ENCODE data around the gene PLXND1.
"Not testable (repeated sequence)": the region's sequence is repeated elsewhere in the genome, so short reads cannot be mapped to it uniquely, and the experiment has no call there.

Gene PLXND1

GRCh38 chr3:129614435-129614834 is 8.0 kb upstream of the PLXND1 start:
- DNase-seq (ENCODE audit: low read depth in 2 of 2), result no peak

GRCh38 chr3:129613367-129613740 is 6.9 kb upstream of the PLXND1 start:
- DNase-seq (ENCODE audit: low read depth in 2 of 2), result no peak

GRCh38 chr3:129612534-129613366 is 6.3 kb upstream of the PLXND1 start:
- DNase-seq (ENCODE audit: low read depth in 2 of 2), result no peak

- DNase-seq (ENCODE audit: low read depth in 2 of 2), result no peak
Observed at GRCh38 chr3:129611812-129612533, 5.5 kb upstream of the PLXND1 start.

- DNase-seq (ENCODE audit: low read depth in 2 of 2), result no peak
Observed at GRCh38 chr3:129611446-129611800, 4.9 kb upstream of the PLXND1 start.

- DNase-seq (ENCODE audit: low read depth in 2 of 2), result not testable (repeated sequence)
Observed at GRCh38 chr3:129610794-129611445, 4.4 kb upstream of the PLXND1 start.

- no peak for DNase-seq (ENCODE audit: low read depth in 2 of 2)
Observed at GRCh38 chr3:129610276-129610675, 3.8 kb upstream of the PLXND1 start.

- DNase-seq (ENCODE audit: low read depth in 2 of 2), result no peak
Observed at GRCh38 chr3:129609591-129610182, 3.2 kb upstream of the PLXND1 start.

- DNase-seq (ENCODE audit: low read depth in 2 of 2), result no peak
Observed at GRCh38 chr3:129608936-129609590, 2.6 kb upstream of the PLXND1 start.

GRCh38 chr3:129608087-129608935 is 1.8 kb upstream of the PLXND1 start:
- DNase-seq (ENCODE audit: low read depth in 2 of 2), result no peak

- DNase-seq (ENCODE audit: low read depth in 2 of 2), result no peak
Observed at GRCh38 chr3:129607391-129608068, 1.1 kb upstream of the PLXND1 start.

- DNase-seq (ENCODE audit: low read depth in 2 of 2), result no peak
Observed at GRCh38 chr3:129605922-129606635, 397 bp downstream of the PLXND1 start.

GRCh38 chr3:129605203-129605921 is 1.1 kb downstream of the PLXND1 start:
- no peak for DNase-seq (ENCODE audit: low read depth in 2 of 2)

GRCh38 chr3:129604767-129605166 is 1.7 kb downstream of the PLXND1 start:
- DNase-seq (ENCODE audit: low read depth in 2 of 2), result no peak

GRCh38 chr3:129603991-129604749 is 2.3 kb downstream of the PLXND1 start:
- DNase-seq (ENCODE audit: low read depth in 2 of 2), result no peak

GRCh38 chr3:129603561-129603942 is 2.9 kb downstream of the PLXND1 start:
- no peak for DNase-seq (ENCODE audit: low read depth in 2 of 2)

- no peak for DNase-seq (ENCODE audit: low read depth in 2 of 2)
Observed at GRCh38 chr3:129602730-129603560, 3.5 kb downstream of the PLXND1 start.

All from stimulated activated CD8-positive, alpha-beta memory T cell treated with anti-CD3 and anti-CD28 coated beads, Interleukin-7, amount 100 ng/mL, for 1 hour (primary cell).